HG03064 (cell line): ENCODE measurements around the gene HSPA14.
"Not testable (repeated sequence)": the region's sequence is repeated elsewhere in the genome, so short reads cannot be mapped to it uniquely, and the experiment has no call there.

Experiments
- ATAC-seq: cut with Tn5 transposase; IDR thresholded peaks from one replicate; pipeline ENCODE4 v1.9.1; 2021; ENCODE audit warnings: low read depth; ENCODE audit not compliant: unreplicated experiment

HSPA14 gene

GRCh38 chr10:14879124-14879927 is 41.2 kb downstream of the HSPA14 start:
- no peak for ATAC-seq

- ATAC-seq, result no peak
Observed at GRCh38 chr10:14879928-14880193, 41.8 kb downstream of the HSPA14 start.

GRCh38 chr10:14880229-14880628 is 42.1 kb downstream of the HSPA14 start:
- no peak for ATAC-seq

GRCh38 chr10:14884082-14884481 is 46.0 kb downstream of the HSPA14 start:
- ATAC-seq, result no peak

- ATAC-seq, result no peak
Observed at GRCh38 chr10:14889318-14889717, 51.2 kb downstream of the HSPA14 start.

GRCh38 chr10:14891151-14891550 is 53.0 kb downstream of the HSPA14 start:
- ATAC-seq, result no peak

GRCh38 chr10:14904316-14904732 is 66.2 kb downstream of the HSPA14 start:
- ATAC-seq, result no peak

GRCh38 chr10:14904864-14905263 is 66.8 kb downstream of the HSPA14 start:
- no peak for ATAC-seq

- ATAC-seq, result no peak
Observed at GRCh38 chr10:14905890-14906289, 67.8 kb downstream of the HSPA14 start.

- no peak for ATAC-seq
Observed at GRCh38 chr10:14906765-14907164, 68.7 kb downstream of the HSPA14 start.

- ATAC-seq, result not testable (repeated sequence)
Observed at GRCh38 chr10:14907591-14907990, 69.5 kb downstream of the HSPA14 start.

- ATAC-seq, result no peak
Observed at GRCh38 chr10:14909101-14909500, 71.0 kb downstream of the HSPA14 start.

- ATAC-seq, result no peak
Observed at GRCh38 chr10:14910953-14911352, 72.8 kb downstream of the HSPA14 start.

GRCh38 chr10:14911801-14912200 is 73.7 kb downstream of the HSPA14 start:
- no peak for ATAC-seq

GRCh38 chr10:14916600-14916999 is 78.5 kb downstream of the HSPA14 start:
- ATAC-seq, result no peak

- ATAC-seq, result no peak
Observed at GRCh38 chr10:14917827-14918226, 79.7 kb downstream of the HSPA14 start.

GRCh38 chr10:14918964-14919363 is 80.9 kb downstream of the HSPA14 start:
- no peak for ATAC-seq
